Kasumi-1 (cell line): Measurements from ENCODE around the gene ZNF224.

Source experiments
- DNase-seq, 2 experiments: peaks; one replicate each; lab custom pipeline; 2025; lab: John Stamatoyannopoulos, UW

The ZNF224 gene

DNA sequence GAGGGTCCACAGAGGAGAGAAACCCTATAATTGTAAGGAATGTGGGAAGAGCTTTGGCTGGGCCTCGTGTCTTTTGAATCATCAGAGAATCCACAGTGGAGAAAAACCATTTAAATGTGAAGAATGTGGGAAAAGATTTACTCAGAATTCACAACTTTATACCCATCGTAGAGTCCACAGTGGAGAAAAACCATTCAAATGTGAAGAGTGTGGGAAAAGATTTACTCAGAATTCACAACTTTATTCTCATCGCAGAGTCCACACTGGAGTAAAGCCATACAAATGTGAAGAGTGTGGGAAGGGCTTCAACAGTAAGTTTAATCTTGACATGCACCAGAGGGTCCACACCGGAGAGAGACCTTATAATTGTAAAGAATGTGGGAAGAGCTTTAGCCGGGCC lies 37.8 kb downstream of the ZNF224 start:
- DNase-seq = no peak

DNA sequence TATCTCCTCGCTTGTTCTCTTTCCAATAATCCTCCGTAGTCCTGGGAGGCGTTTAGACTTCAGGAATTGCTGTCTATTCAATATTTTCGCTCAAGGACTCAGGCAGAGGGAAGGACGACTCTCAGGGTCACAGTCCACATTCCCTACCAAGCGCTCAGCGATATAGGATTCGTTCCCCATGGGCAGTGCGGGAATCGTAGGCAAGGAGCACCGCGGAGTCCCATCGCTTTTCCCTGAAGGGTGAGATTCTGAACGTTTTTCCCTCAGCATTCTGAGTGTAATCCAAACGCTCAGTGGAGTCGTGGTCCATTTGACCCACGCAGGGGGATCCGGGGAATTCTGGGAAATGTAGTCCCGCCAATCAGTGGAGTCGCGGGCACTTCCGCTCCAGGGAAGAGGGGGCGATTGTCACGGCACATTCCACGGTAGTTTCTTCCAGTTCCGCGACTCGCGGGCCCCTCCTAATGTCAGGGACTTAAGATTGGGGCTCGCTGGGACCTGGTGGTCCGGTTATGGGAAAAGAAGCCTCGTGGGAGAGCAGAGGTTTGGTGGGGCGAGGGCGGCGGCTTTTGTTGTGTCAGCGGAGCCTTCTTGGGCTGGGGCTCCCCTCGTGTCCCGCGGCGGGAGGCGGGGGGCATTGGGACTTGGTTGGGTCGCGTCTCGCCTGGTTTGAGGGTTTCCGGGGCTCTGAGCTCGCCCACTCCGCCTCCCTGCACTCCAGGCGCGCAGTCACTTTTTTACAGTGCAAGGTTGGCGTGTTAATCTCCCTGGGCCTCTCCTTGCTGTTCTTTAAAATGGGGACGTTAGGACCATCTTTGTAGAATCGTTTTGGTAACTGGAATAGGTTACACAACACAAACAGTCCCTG lies 47.3 kb downstream of the ZNF224 start, which contains the start of gene ZNF234:
TSS of gene ZNF234 (plus strand) at position 364 of the 868 bp plus-strand sequence. CDS start 3,079 bp downstream, outside the sequence.
- DNase-seq = peak; percentile 71 to 79

DNA sequence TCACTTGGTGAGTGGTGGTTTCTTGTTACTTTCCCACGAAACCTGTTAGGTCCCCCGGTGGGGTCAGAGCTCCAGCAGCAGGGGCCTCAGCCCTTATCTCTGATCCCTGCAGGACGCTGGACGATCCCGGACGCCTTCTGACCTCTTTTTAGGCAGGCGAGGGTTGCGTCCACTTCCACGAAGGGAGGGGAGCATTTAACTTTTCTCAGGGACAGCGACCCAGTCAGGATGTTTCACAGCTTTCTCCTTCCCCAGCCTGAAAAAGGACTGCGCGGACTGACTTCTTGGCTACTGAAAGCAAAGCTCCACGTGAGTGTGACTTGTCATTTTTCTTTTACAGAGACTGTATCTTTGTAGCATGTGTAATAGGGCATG lies 47.9 kb downstream of the ZNF224 start:
- peak; percentile 21 for DNase-seq

GRCh38 chr19:44149776-44150175 lies 55.6 kb downstream of the ZNF224 start:
- no peak for DNase-seq

- DNase-seq = no peak
Observed at GRCh38 chr19:44151491-44151890, 57.3 kb downstream of the ZNF224 start.

DNA sequence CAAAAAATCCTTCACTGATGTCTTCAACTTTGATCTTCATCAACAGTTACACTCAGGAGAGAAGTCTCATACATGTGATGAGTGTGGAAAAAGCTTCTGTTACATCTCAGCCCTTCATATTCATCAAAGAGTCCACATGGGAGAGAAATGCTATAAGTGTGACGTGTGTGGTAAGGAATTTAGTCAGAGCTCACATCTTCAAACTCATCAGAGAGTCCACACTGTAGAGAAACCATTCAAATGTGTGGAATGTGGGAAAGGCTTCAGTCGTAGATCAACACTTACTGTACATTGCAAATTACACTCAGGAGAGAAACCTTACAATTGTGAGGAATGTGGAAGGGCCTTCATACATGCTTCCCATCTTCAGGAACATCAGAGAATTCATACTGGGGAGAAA lies 62.3 kb downstream of the ZNF224 start:
- no peak for DNase-seq
